Spinal cord (tissue), 10 donors: ENCODE measurements around the gene PRDM16. TPM values are rescaled to one million over a fixed set of nuclear protein-coding genes. Genes with fewer than 3 reads are reported as not detected.
A peak's percentile ranks its signal among the peaks of the same experiment; 100 is the strongest.

Source experiments
- DNase-seq, 6 donors: peaks; one replicate each; pipeline versions ENCODE4 v3.0.0 to v3.0.0-alpha.2; 2013 to 2015; ENCODE audit warnings: low spot score in 6 of 6, low read depth in 4 of 6
- H3K27ac ChIP-seq: one replicate; pipeline ENCODE4 v1.5.1; 2013; ENCODE audit warnings: low read depth, low read length, control low read depth
- H3K27me3 ChIP-seq: one replicate; pipeline ENCODE4 v1.6.1; 2013; ENCODE audit warnings: low read length; ENCODE audit not compliant: control insufficient read depth, insufficient read depth
- H3K36me3 ChIP-seq: one replicate; pipeline ENCODE4 v1.6.1; 2013; ENCODE audit warnings: low read length; ENCODE audit not compliant: control insufficient read depth, insufficient read depth
- H3K4me1 ChIP-seq: one replicate; pipeline ENCODE4 v1.6.1; 2013; ENCODE audit warnings: low read length; ENCODE audit not compliant: control insufficient read depth, insufficient read depth
- H3K4me3 ChIP-seq: one replicate; pipeline ENCODE4 v1.5.1; 2013; ENCODE audit warnings: low read depth, low read length, control low read depth
- H3K9me3 ChIP-seq: one replicate; pipeline ENCODE4 v1.6.1; 2013; ENCODE audit warnings: low read length; ENCODE audit not compliant: control insufficient read depth, insufficient read depth
- WGBS: methylation state at CpG from one replicate; pipeline ENCODE4 v1.1.5; 2013; ENCODE audit warnings: missing lambda C conversion rate; ENCODE audit not compliant: insufficient coverage; 5-methylcytosine and 5-hydroxymethylcytosine counted together
- polyA plus RNA-seq, 2 donors: library from polyadenylated mRNA; unstranded; fragments of 120-200 nt; gene quantifications; one replicate each; pipeline ENCODE4 v1.2.1, GENCODE V29; 2013; ENCODE audit not compliant: insufficient read length in 2 of 2
- total RNA-seq, 2 donors: library from RNA; depleted of rRNA in 1 of 2; stranded (reverse); fragments of 120-200 nt in 1 of 2; fragments of >200 nt in 1 of 2; gene quantifications; one replicate each; pipeline versions ENCODE4 v1.2.3 to v1.2.4, GENCODE V29; 2013 to 2014
- donor health status: healthy.

The PRDM16 gene
- total and polyA plus RNA-seq, 4 donors = 6.1 to 8.3 (median 7.3) TPM

DNA sequence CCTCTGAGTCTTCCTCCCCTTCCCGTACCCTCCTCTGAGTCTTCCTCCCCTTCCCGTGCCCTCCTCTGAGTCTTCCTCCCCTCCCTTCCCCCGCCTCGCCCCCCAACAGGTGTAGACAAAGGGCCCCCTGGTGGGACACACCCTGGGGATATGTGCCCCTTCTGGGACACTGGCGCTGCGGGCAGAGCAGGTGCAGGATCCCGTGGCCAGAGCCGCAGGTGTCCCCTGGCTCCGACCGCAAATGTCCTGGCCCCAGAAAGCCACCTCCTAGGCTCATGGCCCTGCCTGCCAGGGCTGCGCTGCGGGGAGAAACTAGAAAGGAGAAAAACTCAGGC is 334.0 kb downstream of the PRDM16 start:
- no peak overlapping the region for H3K4me3 ChIP-seq
- no peak overlapping the region for H3K27ac ChIP-seq
- H3K27me3 ChIP-seq = no peaks in the 10 kb centered on the region
- H3K4me1 ChIP-seq = peaks cover 34% of the 10 kb centered on the region
- WGBS = 76% methylated on average over 10 of the region's 12 CpGs
- no peak for DNase-seq
- peaks cover 45% of the 10 kb centered on the region for H3K36me3 ChIP-seq
- H3K9me3 ChIP-seq = no peaks in the 10 kb centered on the region

- H3K9me3 ChIP-seq = no peaks in the 10 kb centered on the region
- no peak overlapping the region for H3K27ac ChIP-seq
- 47% methylated on average over 24 of the region's 30 CpGs for WGBS
- peaks cover 47% of the 10 kb centered on the region for H3K36me3 ChIP-seq
- H3K27me3 ChIP-seq = no peaks in the 10 kb centered on the region
- no peak overlapping the region for H3K4me3 ChIP-seq
- DNase-seq = peak in 1 of 6 donors; percentile 47
- peaks cover 31% of the 10 kb centered on the region for H3K4me1 ChIP-seq
Measured at GRCh38 chr1:3403388-3404231, 334.6 kb downstream of the PRDM16 start.

DNA sequence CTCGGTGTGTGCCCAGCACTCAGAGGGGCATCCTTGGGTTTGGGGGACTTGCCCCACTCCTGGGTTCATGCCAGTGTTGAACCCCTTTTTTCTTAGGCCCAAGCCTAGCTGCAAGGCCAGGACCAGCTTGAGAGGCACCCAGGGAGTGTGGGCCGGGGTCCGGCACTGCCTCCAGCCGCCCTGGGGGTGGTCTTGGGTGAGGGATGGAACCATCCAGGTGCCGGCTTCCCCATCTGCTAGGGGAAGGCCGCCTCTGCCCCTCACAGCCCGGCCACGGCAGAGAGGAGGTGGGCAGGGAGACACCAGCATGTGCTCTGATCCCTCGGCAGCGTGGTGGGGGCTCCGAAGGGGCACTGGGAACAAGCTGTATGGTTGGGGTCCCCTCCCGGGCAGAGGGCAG is 335.3 kb downstream of the PRDM16 start:
- no peaks in the 10 kb centered on the region for H3K9me3 ChIP-seq
- H3K36me3 ChIP-seq = peaks cover 48% of the 10 kb centered on the region
- no peak for DNase-seq
- no peaks in the 10 kb centered on the region for H3K27me3 ChIP-seq
- WGBS = 90% methylated on average over 12 of the region's 12 CpGs
- no peak overlapping the region for H3K27ac ChIP-seq
- peaks cover 32% of the 10 kb centered on the region for H3K4me1 ChIP-seq
- no peak overlapping the region for H3K4me3 ChIP-seq

DNA sequence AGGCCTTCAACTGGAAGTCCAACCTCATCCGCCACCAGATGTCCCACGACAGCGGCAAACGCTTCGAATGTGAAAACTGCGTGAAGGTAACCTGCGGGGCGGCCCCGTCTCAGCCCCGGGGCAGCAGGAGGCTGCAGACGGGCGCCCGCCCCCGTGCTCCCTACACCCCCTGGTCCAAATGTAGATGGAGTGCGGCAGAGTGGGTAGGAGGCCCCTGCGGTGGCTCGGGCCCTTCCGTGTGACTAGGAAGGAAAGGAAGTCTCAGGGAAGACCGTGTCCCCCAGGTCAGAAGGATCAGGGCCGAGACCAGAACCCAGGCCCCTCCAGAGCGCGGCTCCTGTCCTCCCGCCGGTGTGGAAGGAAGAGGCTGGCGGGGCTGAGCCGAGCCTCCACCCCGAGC is 335.8 kb downstream of the PRDM16 start:
- no peak for DNase-seq
- WGBS = 95% methylated on average over 23 of the region's 27 CpGs
- Histone ChIP-seq H3K36me3 (peaks cover 48% of the 10 kb centered on the region), H3K27me3 (no peaks in the 10 kb centered on the region), H3K4me1 (peaks cover 34% of the 10 kb centered on the region), H3K4me3 (no peak overlapping the region), H3K27ac (no peak overlapping the region), H3K9me3 (no peaks in the 10 kb centered on the region)

GRCh38 chr1:3405491-3405890 is 336.5 kb downstream of the PRDM16 start:
- no peaks in the 10 kb centered on the region for H3K27me3 ChIP-seq

DNA sequence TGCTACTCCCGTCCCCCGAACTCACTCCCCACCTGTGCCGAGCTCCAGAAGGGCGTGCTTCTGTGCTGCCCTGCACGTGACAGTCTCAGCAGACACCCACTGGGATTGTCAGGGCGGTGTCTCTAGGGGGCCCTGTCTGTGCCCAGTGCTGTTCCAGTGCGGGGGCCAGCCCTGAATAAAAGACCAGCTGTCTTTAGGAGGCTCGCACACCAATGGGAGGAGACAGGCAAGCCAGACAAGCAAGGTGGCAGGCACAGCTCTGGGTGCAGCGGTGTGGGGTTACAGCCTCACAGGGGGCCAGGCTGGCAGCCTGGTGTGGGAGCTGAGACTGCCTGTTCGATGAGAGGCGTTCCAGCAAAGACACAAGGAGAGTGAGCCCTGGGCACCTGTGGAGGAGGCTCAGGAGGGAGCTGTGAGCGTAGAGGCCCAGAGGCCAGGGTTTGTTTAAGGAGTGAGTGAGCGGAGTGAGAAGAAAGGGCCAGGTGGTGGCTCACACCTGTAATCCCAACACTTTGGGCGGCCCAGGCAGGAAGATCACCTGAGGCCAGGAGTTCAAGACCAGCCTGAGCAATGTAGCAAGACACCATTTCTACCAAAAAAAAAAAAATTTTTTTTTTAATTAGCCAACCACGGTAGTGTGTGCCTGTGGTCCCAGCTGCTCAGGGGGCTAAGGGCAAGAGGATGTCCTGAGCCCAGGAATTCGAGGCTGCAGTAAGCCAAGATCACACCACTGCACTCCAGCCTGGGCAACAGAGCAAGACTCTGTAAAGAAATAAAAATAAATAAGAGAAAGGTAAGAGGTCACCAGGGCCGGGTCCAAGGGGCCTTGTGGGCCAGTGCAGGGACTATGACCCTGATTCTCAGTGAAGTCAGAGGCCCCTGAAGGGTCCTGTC is 337.2 kb downstream of the PRDM16 start:
- no peak overlapping the region for H3K27ac ChIP-seq
- no peaks in the 10 kb centered on the region for H3K9me3 ChIP-seq
- H3K4me1 ChIP-seq = peaks cover 44% of the 10 kb centered on the region
- no peak overlapping the region for H3K4me3 ChIP-seq
- WGBS = 79% methylated on average over 16 of the region's 17 CpGs
- peaks cover 49% of the 10 kb centered on the region for H3K36me3 ChIP-seq
- no peak for DNase-seq
- no peaks in the 10 kb centered on the region for H3K27me3 ChIP-seq

More at GRCh38 chr1:3405491-3405890, 336.5 kb downstream of the PRDM16 start:
- WGBS = 96% methylated on average over 24 of the region's 30 CpGs
- peaks cover 41% of the 10 kb centered on the region for H3K4me1 ChIP-seq
- H3K9me3 ChIP-seq = no peaks in the 10 kb centered on the region
- no peak overlapping the region for H3K27ac ChIP-seq
- H3K4me3 ChIP-seq = no peak overlapping the region
- H3K36me3 ChIP-seq = peaks cover 45% of the 10 kb centered on the region
- DNase-seq = no peak

GRCh38 chr1:3407021-3407420 is 338.0 kb downstream of the PRDM16 start:
- Histone ChIP-seq H3K27me3 (no peaks in the 10 kb centered on the region), H3K36me3 (peaks cover 57% of the 10 kb centered on the region), H3K27ac (no peak overlapping the region), H3K4me3 (no peak overlapping the region), H3K9me3 (no peaks in the 10 kb centered on the region), H3K4me1 (peaks cover 42% of the 10 kb centered on the region)
- DNase-seq = no peak
- 88% methylated on average over 12 of the region's 12 CpGs for WGBS

- Histone ChIP-seq H3K4me1 (peaks cover 24% of the 10 kb centered on the region), H3K27ac (no peak overlapping the region), H3K36me3 (peaks cover 60% of the 10 kb centered on the region), H3K9me3 (no peaks in the 10 kb centered on the region), H3K27me3 (no peaks in the 10 kb centered on the region), H3K4me3 (no peak overlapping the region)
- DNase-seq = no peak
- 91% methylated on average over 34 of the region's 36 CpGs for WGBS
Measured at GRCh38 chr1:3408751-3409266, 339.8 kb downstream of the PRDM16 start.

GRCh38 chr1:3409366-3410141 is 340.6 kb downstream of the PRDM16 start:
- 65% methylated on average over 14 of the region's 19 CpGs for WGBS
- DNase-seq = peak in 2 of 6 donors; percentile 26 to 55
- Histone ChIP-seq H3K36me3 (peaks cover 62% of the 10 kb centered on the region), H3K4me3 (no peak overlapping the region), H3K27me3 (no peaks in the 10 kb centered on the region), H3K4me1 (peaks cover 19% of the 10 kb centered on the region), H3K9me3 (no peaks in the 10 kb centered on the region), H3K27ac (no peak overlapping the region)
